HEK293T (cell line): ENCODE results near the gene PRKAG1.

ENCODE experiments used
- CTBP1 ChIP-seq: fragments of 450-650 bp; IDR thresholded peaks from 2 replicates; pipeline ENCODE4 v1.6.1; 2016; ENCODE audit warnings: borderline replicate concordance
- FOXK2 ChIP-seq: fragments of 450-650 bp; IDR thresholded peaks from 2 replicates; pipeline ENCODE4 v1.6.1; 2016; ENCODE audit warnings: mild to moderate bottlenecking
- FOXM1 ChIP-seq: fragments of 450-650 bp; IDR thresholded peaks from 2 replicates; pipeline ENCODE4 v1.6.1; 2017; ENCODE audit warnings: mild to moderate bottlenecking, borderline replicate concordance
- L3MBTL2 ChIP-seq: fragments of 450-650 bp; conservative IDR thresholded peaks from 2 replicates; pipeline ENCODE4 v1.6.1; 2016; ENCODE audit warnings: mild to moderate bottlenecking
- SP1 ChIP-seq: fragments of 450-650 bp; IDR thresholded peaks from 2 replicates; pipeline ENCODE4 v1.6.1; 2017
- SUZ12 ChIP-seq: fragments of 450-650 bp; IDR thresholded peaks from 2 replicates; pipeline ENCODE4 v1.6.1; 2016; ENCODE audit warnings: mild to moderate bottlenecking
- TARDBP ChIP-seq: fragments of 450-650 bp; IDR thresholded peaks from 2 replicates; pipeline ENCODE4 v1.6.1; 2016
- TF ChIP-seq, protein P1 (sequence below): fragments of 450-650 bp; IDR thresholded peaks from 2 replicates; pipeline ENCODE4 v1.6.1; 2016

DNA sequence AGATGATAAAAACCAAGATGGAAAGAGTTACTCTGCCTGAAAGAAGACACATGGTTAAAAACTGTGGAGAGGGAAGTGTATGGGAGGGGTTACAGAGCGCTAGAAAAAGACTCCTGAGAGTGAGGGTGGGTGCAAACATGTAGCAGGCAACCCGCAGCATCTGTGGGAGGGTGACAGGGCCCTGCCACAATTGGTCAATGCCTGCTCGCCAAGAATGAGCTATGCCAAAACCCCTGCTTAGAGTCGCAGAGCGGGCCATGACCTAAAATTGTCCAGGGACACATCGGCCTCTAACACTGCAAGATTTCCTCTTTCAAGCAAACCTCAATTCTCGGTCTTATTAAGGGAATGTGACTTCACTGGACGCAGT is 700 bp downstream of the PRKAG1 start:
- TF ChIP-seq TARDBP (no peak), FOXM1 (no peak), CTBP1 (no peak), FOXK2 (no peak), SP1 (no peak), L3MBTL2 (no peak), SUZ12 (no peak)
- TF ChIP-seq, protein P1, sequence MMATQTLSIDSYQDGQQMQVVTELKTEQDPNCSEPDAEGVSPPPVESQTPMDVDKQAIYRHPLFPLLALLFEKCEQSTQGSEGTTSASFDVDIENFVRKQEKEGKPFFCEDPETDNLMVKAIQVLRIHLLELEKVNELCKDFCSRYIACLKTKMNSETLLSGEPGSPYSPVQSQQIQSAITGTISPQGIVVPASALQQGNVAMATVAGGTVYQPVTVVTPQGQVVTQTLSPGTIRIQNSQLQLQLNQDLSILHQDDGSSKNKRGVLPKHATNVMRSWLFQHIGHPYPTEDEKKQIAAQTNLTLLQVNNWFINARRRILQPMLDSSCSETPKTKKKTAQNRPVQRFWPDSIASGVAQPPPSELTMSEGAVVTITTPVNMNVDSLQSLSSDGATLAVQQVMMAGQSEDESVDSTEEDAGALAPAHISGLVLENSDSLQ: no peak
